HUES6 (cell line): Measurements from ENCODE around the gene TBC1D2.

Experiments used
- H3K27ac ChIP-seq: 2 replicates; pipeline ENCODE4 v1.7.0; 2013; ENCODE audit warnings: low read depth, mild to moderate bottlenecking, low read length, inconsistent platforms
- H3K27me3 ChIP-seq: 2 replicates; pipeline ENCODE4 v1.6.1; 2013; ENCODE audit warnings: low read length; ENCODE audit not compliant: control insufficient read depth, insufficient read depth
- H3K36me3 ChIP-seq: 2 replicates; pipeline ENCODE4 v1.6.1; 2013; ENCODE audit warnings: low read length; ENCODE audit not compliant: control insufficient read depth, insufficient read depth
- H3K4me1 ChIP-seq: 2 replicates; pipeline ENCODE4 v1.6.1; 2013; ENCODE audit warnings: low read length; ENCODE audit not compliant: control insufficient read depth, insufficient read depth
- H3K4me3 ChIP-seq: 2 replicates; pipeline ENCODE4 v1.5.1; 2013; ENCODE audit warnings: low read depth, low read length
- H3K9ac ChIP-seq: one replicate; pipeline ENCODE4 v1.6.1; 2013; ENCODE audit warnings: mild to moderate bottlenecking, low read length
- H3K9me3 ChIP-seq: 2 replicates; pipeline ENCODE4 v1.6.1; 2013; ENCODE audit warnings: low read depth, low read length; ENCODE audit not compliant: control insufficient read depth, insufficient read depth

Gene TBC1D2

DNA sequence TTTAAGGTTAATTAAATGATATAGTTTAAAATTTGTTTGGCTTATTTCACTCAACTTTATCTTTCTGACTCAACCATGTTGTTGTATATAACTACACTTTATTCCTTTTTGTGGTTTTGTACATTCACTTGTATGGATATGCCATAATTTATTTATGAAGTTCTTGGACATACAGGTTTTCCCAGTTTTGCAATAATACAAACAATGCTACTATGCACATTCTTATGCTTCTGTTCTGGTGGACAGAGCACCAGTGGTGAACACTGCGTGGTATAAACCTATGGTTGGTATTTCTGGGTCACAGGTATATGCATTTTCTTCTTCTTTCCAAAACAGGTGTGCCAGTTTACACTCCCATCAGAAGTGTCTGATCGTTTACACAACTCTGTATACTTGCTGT lies 100.8 kb downstream of the TBC1D2 start:
- no peak overlapping the region for H3K4me3 ChIP-seq
- H3K9ac ChIP-seq: no peak overlapping the region
- H3K27me3 ChIP-seq: no peaks in the 10 kb centered on the region
- H3K4me1 ChIP-seq: no peaks in the 10 kb centered on the region
- H3K27ac ChIP-seq: no peak overlapping the region
- H3K9me3 ChIP-seq: no peaks in the 10 kb centered on the region
- peaks cover 43% of the 10 kb centered on the region for H3K36me3 ChIP-seq

GRCh38 chr9:98152526-98152925 lies 102.9 kb downstream of the TBC1D2 start:
- H3K9me3 ChIP-seq: no peaks in the 10 kb centered on the region
- no peaks in the 10 kb centered on the region for H3K4me1 ChIP-seq
- H3K27me3 ChIP-seq: no peaks in the 10 kb centered on the region
- no peak overlapping the region for H3K27ac ChIP-seq
- H3K9ac ChIP-seq: no peak overlapping the region
- no peak overlapping the region for H3K4me3 ChIP-seq
- H3K36me3 ChIP-seq: peaks cover 43% of the 10 kb centered on the region

DNA sequence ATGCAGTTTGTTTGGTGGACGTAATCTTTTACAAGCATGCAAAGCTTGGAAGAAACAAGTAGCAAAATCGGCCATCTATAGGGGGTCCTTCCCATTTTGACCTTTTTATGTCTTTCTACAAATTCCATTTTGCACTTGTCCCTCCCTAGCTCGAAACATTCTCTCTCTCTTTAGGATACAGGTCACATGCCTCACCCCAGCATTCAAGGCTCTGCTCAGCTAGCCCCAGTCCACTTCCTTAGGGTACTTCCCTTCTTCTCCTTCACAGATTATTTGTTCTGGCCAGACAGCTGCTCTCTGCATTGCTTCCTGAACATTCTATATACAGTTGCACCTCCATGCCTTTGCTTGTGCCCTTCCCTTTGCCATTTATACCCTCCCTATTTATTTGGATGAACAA lies 104.7 kb downstream of the TBC1D2 start:
- H3K27me3 ChIP-seq: no peaks in the 10 kb centered on the region
- peaks cover 10% of the 10 kb centered on the region; the same call in 1 of the 2 replicates for H3K4me1 ChIP-seq
- peaks cover 30% of the 10 kb centered on the region for H3K36me3 ChIP-seq
- no peak overlapping the region for H3K27ac ChIP-seq
- H3K9ac ChIP-seq: no peak overlapping the region
- H3K9me3 ChIP-seq: no peaks in the 10 kb centered on the region
- H3K4me3 ChIP-seq: no peak overlapping the region

DNA sequence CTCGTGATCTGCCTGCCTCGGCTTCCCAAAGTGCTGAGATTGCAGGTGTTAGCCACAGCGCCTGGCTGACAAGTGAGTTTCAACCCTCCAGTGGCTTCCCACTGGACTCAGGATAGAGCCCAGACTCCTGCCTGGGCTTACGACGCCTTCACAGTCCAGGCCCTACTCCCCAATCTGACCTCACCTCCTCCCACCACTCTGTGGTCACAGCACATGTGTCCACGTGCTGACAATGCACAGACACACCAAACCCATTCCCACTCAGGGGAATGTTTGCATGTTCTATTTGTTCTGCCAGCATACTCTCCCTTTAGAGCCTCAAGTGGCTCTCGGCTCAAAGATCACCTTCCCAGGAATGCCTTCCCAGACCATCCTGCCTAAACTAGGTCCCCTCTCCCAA lies 105.3 kb downstream of the TBC1D2 start:
- Histone ChIP-seq H3K9me3 (no peaks in the 10 kb centered on the region), H3K9ac (no peak overlapping the region), H3K4me3 (no peak overlapping the region), H3K4me1 (peaks cover 10% of the 10 kb centered on the region; the same call in 1 of the 2 replicates), H3K27me3 (no peaks in the 10 kb centered on the region), H3K36me3 (peaks cover 30% of the 10 kb centered on the region), H3K27ac (no peak overlapping the region)

DNA sequence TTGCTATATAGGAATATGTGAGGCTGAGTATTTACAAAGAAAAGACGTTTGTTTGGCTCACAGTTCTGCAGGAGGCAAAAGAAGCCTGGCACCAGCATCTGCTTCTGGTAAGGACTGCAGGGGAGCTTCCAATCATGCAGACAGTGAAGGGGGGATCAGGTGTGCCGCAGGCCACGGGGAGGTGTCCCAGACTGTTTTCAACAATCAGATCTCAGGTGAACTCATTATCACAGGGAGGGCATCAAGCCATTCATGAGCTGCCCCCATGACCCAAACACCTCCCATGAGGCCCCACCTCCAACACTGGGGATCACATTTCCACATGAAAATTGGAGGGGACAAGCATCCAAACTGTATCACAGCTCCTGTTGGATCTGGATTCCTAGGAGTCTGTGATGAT lies 106.0 kb downstream of the TBC1D2 start:
- Histone ChIP-seq H3K36me3 (peaks cover 31% of the 10 kb centered on the region), H3K4me3 (no peak overlapping the region), H3K27ac (no peak overlapping the region), H3K4me1 (peaks cover 10% of the 10 kb centered on the region; the same call in 1 of the 2 replicates), H3K27me3 (no peaks in the 10 kb centered on the region), H3K9me3 (no peaks in the 10 kb centered on the region), H3K9ac (no peak overlapping the region)
